ENCODE results near the gene B4GALNT1. TPM values are rescaled to one million over a fixed set of nuclear protein-coding genes. Genes with fewer than 3 reads are reported as not detected.

Gene B4GALNT1
- total and polyA plus RNA-seq, 9 of the 15 experiments (the other 6 are each of a cell fraction or from before 2014, with no cell fraction given) = 1.0 to 32.2 (median 9.8) TPM

- no peaks in the 10 kb centered on the region for H3K9me3 ChIP-seq (replicated peaks; ENCODE audit: control insufficient read depth, insufficient read depth, low read depth, low read length)
- H4K20me1 ChIP-seq (replicated peaks; ENCODE audit: control insufficient read depth, insufficient read depth, low read length) = no peaks in the 10 kb centered on the region
- BruUV-seq (replicated peaks) = no TSS peak
- 27% methylated on average over 5 of the region's 5 CpGs for WGBS (ENCODE audit: insufficient coverage, low coverage, missing lambda C conversion rate)
- H3K9ac ChIP-seq (ENCODE audit: insufficient read depth in 1 of 2, low read depth in 2 of 2, low read length in 2 of 2) = no peak overlapping the region
- intact Hi-C loops (cut with micrococcal nuclease) = no loop called here
- no peaks in the 10 kb centered on the region for H3K27me3 ChIP-seq (ENCODE audit: control insufficient read depth in 2 of 2, insufficient read depth in 2 of 2, low read length in 2 of 2)
- CTCF ChIA-PET (ENCODE audit: low intra/inter-chr PET ratio) = no interaction called here
- DNase-seq (ENCODE audit: extremely low read depth in 1 of 4, low spot score in 3 of 4) = no peak
- H3K4me3 ChIP-seq = no peak overlapping the region
- H3K79me2 ChIP-seq (ENCODE audit: control insufficient read depth, insufficient read depth, low read length) = no peaks in the 10 kb centered on the region
- no peaks in the 10 kb centered on the region for H3K36me3 ChIP-seq (ENCODE audit: control insufficient read depth, insufficient read depth, low read length)
- POLR2A ChIA-PET = interaction anchor here (0.6 kb wide), 1 partner anchor 117 kb away, joined by 3 read pairs; the partner anchor contains the start of gene KIF5A
- in situ Hi-C loops (cut with MboI) = no loop called here
- H3K4me1 ChIP-seq (replicated peaks in 1 of 2; ENCODE audit: control insufficient read depth in 2 of 2, insufficient read depth in 2 of 2, low read length in 2 of 2) = peaks cover 0 to 2% of the 10 kb centered on the region in 2 experiments; a peak in 2 of 5 replicates
- H3K9me1 ChIP-seq (ENCODE audit: control insufficient read depth, insufficient read depth, low read length) = no peaks in the 10 kb centered on the region
- peak overlapping the region; percentile 35 for H2AFZ ChIP-seq (ENCODE audit: low read depth, low read length)
- no peak for FAIRE-seq
- peak; percentile 72 for ATAC-seq
- H3K4me2 ChIP-seq (ENCODE audit: insufficient read depth, low read length) = no peak overlapping the region
- H3K27ac ChIP-seq (ENCODE audit: extremely low read depth, low read depth, low read length) = no peak overlapping the region
- TF ChIP-seq KDM1A (IDR thresholded peaks at IDR 0.05) (no peak), TAF9B (IDR thresholded peaks at IDR 0.05; ENCODE audit: partially characterized antibody) (no peak), PHF8 (IDR thresholded peaks at IDR 0.05; ENCODE audit: borderline replicate concordance, low read length) (no peak), ZNF583 (CRISPR knock-in tag; IDR thresholded peaks at IDR 0.05) (no peak), TAL1 (IDR thresholded peaks at IDR 0.05) (no peak), CCAR2 (IDR thresholded peaks at IDR 0.05; ENCODE audit: low read depth, low read length) (no peak), XRCC5 (IDR thresholded peaks at IDR 0.05; ENCODE audit: low read depth, low read length) (no peak), ASH1L (IDR thresholded peaks at IDR 0.05; ENCODE audit: borderline replicate concordance, low read depth, partially characterized antibody) (no peak), KLF6 (CRISPR knock-in tag; IDR thresholded peaks at IDR 0.05; ENCODE audit: borderline replicate concordance) (no peak), MCM5 (IDR thresholded peaks at IDR 0.05; ENCODE audit: low read depth) (no peak)
- TF ChIP-seq, protein P1, sequence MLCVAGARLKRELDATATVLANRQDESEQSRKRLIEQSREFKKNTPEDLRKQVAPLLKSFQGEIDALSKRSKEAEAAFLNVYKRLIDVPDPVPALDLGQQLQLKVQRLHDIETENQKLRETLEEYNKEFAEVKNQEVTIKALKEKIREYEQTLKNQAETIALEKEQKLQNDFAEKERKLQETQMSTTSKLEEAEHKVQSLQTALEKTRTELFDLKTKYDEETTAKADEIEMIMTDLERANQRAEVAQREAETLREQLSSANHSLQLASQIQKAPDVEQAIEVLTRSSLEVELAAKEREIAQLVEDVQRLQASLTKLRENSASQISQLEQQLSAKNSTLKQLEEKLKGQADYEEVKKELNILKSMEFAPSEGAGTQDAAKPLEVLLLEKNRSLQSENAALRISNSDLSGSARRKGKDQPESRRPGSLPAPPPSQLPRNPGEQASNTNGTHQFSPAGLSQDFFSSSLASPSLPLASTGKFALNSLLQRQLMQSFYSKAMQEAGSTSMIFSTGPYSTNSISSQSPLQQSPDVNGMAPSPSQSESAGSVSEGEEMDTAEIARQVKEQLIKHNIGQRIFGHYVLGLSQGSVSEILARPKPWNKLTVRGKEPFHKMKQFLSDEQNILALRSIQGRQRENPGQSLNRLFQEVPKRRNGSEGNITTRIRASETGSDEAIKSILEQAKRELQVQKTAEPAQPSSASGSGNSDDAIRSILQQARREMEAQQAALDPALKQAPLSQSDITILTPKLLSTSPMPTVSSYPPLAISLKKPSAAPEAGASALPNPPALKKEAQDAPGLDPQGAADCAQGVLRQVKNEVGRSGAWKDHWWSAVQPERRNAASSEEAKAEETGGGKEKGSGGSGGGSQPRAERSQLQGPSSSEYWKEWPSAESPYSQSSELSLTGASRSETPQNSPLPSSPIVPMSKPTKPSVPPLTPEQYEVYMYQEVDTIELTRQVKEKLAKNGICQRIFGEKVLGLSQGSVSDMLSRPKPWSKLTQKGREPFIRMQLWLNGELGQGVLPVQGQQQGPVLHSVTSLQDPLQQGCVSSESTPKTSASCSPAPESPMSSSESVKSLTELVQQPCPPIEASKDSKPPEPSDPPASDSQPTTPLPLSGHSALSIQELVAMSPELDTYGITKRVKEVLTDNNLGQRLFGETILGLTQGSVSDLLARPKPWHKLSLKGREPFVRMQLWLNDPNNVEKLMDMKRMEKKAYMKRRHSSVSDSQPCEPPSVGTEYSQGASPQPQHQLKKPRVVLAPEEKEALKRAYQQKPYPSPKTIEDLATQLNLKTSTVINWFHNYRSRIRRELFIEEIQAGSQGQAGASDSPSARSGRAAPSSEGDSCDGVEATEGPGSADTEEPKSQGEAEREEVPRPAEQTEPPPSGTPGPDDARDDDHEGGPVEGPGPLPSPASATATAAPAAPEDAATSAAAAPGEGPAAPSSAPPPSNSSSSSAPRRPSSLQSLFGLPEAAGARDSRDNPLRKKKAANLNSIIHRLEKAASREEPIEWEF (CRISPR knock-in tag; IDR thresholded peaks at IDR 0.05) = no peak
- TF ChIP-seq, protein P2, sequence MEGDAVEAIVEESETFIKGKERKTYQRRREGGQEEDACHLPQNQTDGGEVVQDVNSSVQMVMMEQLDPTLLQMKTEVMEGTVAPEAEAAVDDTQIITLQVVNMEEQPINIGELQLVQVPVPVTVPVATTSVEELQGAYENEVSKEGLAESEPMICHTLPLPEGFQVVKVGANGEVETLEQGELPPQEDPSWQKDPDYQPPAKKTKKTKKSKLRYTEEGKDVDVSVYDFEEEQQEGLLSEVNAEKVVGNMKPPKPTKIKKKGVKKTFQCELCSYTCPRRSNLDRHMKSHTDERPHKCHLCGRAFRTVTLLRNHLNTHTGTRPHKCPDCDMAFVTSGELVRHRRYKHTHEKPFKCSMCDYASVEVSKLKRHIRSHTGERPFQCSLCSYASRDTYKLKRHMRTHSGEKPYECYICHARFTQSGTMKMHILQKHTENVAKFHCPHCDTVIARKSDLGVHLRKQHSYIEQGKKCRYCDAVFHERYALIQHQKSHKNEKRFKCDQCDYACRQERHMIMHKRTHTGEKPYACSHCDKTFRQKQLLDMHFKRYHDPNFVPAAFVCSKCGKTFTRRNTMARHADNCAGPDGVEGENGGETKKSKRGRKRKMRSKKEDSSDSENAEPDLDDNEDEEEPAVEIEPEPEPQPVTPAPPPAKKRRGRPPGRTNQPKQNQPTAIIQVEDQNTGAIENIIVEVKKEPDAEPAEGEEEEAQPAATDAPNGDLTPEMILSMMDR (IDR thresholded peaks at IDR 0.05 in 2 of 3, conservative IDR thresholded peaks at IDR 0.05 in 1 of 3; ENCODE audit: insufficient read depth in 2 of 3, low read depth in 1 of 3, low read length in 3 of 3) = no peak
- TF ChIP-seq, protein P3, sequence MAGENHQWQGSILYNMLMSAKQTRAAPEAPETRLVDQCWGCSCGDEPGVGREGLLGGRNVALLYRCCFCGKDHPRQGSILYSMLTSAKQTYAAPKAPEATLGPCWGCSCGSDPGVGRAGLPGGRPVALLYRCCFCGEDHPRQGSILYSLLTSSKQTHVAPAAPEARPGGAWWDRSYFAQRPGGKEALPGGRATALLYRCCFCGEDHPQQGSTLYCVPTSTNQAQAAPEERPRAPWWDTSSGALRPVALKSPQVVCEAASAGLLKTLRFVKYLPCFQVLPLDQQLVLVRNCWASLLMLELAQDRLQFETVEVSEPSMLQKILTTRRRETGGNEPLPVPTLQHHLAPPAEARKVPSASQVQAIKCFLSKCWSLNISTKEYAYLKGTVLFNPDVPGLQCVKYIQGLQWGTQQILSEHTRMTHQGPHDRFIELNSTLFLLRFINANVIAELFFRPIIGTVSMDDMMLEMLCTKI (IDR thresholded peaks at IDR 0.05; ENCODE audit: partially characterized antibody) = no peak
Observed at GRCh38 chr12:57666897-57667296, 33.9 kb upstream of the B4GALNT1 start.
